Skeletal muscle cell (primary cell): ENCODE data around the gene ZNF282.

ENCODE experiments used
- DNase-seq: peaks from one replicate; pipeline ENCODE4 v3.0.0-alpha.2; 2010; ENCODE audit warnings: low read depth
- H3K4me3 ChIP-seq: 2 replicates; pipeline ENCODE4 v1.5.1; 2011; ENCODE audit warnings: low read depth, mild to moderate bottlenecking, control low read depth, low read length, moderate library complexity

The ZNF282 gene

GRCh38 chr7:149195180-149196150, at the start of gene ZNF282:
ZNF282 (plus strand) TSS chr7:149195546; CDS start chr7:149195590, 44 bp downstream.
- H3K4me3 ChIP-seq: peak within 1 kb of the TSS; percentile 81
- peak; percentile 66 for DNase-seq

GRCh38 chr7:149147072-149147751, 48.1 kb upstream of the ZNF282 start, which contains the start of gene ZNF398:
ZNF398 (plus strand) TSS chr7:149147453; CDS start chr7:149147743, 290 bp downstream.
- DNase-seq: peak; percentile 45
- H3K4me3 ChIP-seq: peak within 1 kb of the TSS; percentile 82

GRCh38 chr7:149147752-149148653, 47.3 kb upstream of the ZNF282 start:
- H3K4me3 ChIP-seq: peak overlapping the region; percentile 82
- no peak for DNase-seq

DNA sequence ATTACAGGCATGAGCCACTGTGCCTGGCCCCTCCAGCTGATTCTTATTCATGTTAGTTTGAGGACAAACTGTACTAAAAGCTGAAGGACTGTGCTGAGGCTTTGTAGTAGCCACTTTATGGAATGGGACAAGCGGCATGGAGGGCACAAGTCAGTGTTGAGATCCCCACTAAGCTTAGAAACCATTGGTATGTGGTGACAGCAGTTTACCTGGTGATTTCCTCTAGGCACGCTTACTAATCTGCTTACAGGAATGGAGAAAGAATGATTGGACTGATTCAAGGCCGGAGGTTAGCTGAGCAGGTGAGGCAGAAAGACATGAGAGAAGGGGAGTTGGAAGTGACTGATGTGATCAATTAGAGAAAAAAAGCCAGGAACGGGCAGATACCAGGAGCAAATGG, 44.4 kb upstream of the ZNF282 start:
- no peak overlapping the region for H3K4me3 ChIP-seq
- no peak for DNase-seq

DNA sequence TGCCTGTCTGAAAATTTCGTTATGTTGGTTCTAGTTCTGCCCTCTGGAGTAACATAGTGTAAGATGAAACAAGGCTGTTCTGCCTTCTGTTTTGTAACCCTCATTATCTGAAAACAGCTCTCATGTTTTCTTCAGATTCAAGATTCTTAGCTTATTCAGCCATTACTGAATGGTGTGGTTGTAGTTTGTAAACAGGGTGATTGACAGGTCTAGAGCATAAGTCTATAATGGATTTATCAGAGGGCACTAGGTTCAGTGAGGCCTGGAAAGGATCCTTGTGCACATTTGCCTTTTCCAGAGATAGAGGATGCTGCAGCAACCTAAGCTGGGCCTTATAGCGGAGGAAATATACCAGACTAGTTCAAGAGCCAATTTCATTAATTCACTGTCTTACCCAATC, 42.0 kb upstream of the ZNF282 start:
- DNase-seq: no peak
- no peak overlapping the region for H3K4me3 ChIP-seq

GRCh38 chr7:149154056-149154455, 41.3 kb upstream of the ZNF282 start:
- H3K4me3 ChIP-seq: no peak overlapping the region
- no peak for DNase-seq

- H3K4me3 ChIP-seq: no peak overlapping the region
- no peak for DNase-seq
These were observed 38.4 kb upstream of the ZNF282 start for GRCh38 chr7:149156898-149157297.

DNA sequence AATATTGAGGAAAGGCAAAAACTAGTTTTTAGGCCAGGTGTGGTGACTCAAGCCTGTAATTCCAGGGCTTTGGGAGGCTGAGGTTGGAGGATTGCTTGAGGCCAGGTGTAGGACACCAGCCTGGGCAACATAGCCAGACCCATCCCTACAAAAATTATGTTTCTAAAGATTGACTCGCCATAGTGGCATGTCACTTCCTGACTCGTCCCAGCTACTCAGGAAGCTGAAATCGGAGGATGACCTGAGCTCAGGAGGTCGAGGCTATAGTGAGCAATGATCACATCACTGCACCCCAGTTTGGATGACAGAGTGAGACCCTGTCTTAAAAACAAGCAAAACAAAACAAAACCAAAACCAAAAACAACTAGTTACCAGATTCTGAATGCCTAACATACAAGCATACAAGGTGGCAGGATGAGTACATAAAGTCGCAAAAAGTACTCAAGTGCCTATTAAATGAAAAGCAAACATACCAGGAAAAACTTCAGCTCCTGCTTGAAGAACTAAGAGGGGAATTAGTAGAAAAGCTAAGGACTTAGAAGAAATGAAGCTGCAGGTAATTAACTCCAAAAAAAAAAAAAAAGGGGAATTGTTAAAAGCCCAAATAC, 34.0 kb upstream of the ZNF282 start:
- no peak overlapping the region for H3K4me3 ChIP-seq
- no peak for DNase-seq

DNA sequence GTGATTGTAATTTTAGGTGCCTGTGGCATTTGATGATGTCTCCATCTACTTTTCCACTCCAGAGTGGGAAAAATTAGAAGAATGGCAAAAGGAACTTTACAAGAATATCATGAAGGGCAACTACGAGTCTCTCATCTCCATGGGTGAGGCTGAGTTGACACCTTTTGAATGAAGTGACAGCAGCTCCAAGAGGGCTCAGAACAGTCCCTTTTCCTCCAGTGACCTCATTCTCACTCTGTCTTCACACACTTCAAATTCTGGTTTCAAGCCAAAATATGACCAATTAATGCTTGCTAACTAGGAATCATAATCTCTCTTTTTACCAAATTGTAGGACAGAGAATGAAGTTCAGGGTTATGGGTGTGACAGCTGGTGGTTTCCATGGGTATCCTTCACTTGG, 29.2 kb upstream of the ZNF282 start:
- H3K4me3 ChIP-seq: no peak overlapping the region
- DNase-seq: no peak

GRCh38 chr7:149166630-149167352, 28.6 kb upstream of the ZNF282 start:
- DNase-seq: no peak
- H3K4me3 ChIP-seq: no peak overlapping the region

- no peak for DNase-seq
- H3K4me3 ChIP-seq: no peak overlapping the region
These were observed 23.3 kb upstream of the ZNF282 start for GRCh38 chr7:149171892-149172533.

GRCh38 chr7:149172534-149172920, 22.8 kb upstream of the ZNF282 start:
- H3K4me3 ChIP-seq: no peak overlapping the region
- DNase-seq: no peak

DNA sequence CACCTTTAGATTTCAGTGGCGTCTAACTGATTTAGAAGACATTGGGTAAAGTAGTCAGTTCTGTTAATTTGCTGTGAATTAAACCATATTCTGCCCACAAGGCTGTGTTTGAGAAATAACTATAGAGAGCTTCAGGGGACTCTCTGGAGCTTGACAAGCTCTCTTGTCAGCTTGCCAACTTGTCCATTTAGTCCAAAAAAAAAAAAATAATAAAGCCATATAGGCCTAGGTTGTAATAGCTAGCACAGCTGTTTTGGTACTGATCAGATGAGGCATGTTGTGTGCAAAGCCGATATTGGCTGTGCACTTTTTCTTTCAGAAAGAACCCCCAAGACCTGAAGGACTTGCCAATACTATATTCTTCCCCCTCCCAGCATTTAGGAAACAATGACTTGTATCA, 20.2 kb upstream of the ZNF282 start:
- no peak for DNase-seq

DNA sequence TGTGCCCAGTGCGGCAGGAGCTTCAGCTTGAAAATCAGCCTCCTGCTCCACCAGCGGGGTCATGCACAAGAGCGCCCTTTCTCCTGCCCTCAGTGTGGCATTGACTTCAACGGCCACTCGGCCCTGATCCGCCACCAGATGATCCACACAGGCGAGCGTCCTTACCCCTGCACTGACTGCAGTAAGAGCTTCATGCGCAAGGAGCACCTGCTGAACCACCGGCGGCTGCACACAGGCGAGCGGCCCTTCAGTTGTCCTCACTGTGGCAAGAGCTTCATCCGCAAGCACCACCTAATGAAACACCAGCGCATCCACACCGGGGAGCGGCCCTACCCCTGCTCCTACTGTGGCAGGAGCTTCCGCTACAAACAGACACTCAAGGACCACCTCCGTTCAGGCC, 16.1 kb upstream of the ZNF282 start:
- H3K4me3 ChIP-seq: no peak overlapping the region
- DNase-seq: no peak

More for the DNA sequence above, 20.2 kb upstream of the ZNF282 start:
- no peak overlapping the region for H3K4me3 ChIP-seq

- H3K4me3 ChIP-seq: no peak overlapping the region
- no peak for DNase-seq
These were observed 14.5 kb upstream of the ZNF282 start for GRCh38 chr7:149180722-149181449.

DNA sequence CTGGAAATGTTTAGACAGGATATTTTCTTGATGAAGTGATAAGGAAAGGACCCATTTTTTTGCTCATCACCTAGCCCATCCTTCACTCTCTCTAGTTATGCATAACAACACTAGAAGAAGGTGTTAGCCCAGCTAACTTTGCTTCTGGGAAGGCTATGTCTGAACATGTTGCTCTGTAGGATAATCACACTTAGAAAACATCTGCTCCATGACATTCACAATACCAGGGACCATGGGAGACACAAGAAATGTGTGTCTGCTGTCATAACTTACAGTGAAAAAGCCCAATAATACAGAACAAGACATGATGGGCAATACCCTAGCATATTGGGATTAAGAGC, 13.9 kb upstream of the ZNF282 start:
- H3K4me3 ChIP-seq: no peak overlapping the region
- no peak for DNase-seq

DNA sequence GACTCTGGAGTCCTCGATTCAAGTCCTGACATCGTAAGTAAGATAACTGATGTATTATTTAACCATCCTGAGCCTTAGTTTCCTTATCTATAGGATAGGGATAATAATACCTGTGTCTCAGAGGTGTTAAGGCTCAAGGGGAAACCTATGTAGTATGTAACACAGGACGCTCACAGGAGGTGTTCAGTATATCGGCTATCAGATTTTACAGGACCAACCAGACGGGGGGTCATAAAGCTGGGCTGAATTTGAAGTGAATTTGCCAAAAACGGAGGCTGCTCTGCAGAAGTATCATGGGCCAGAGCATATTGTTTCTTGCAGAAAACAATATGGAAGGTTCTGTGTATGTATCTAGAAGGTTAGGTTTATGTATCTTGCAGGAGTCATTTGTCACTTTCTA, 11.1 kb upstream of the ZNF282 start:
- H3K4me3 ChIP-seq: no peak overlapping the region
- no peak for DNase-seq

DNA sequence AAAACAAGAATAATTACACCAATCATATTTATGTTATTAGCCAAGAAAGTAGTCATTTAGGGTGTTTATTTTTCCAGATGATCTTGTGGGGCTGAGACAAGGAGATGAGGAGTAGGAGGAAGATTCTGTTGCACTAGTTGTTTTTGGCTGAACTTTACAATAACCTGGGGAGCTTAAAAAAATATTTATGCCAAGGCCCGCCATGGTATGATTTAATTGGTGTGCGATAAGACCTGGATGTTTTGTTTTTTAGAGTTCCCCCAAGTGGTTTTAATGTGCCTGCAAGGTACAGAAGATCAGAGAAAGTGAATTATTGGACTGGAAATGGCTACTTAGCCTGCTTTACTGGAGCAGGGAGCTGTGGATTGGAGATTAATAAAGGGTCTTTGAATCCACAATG, 7.1 kb upstream of the ZNF282 start:
- H3K4me3 ChIP-seq: no peak overlapping the region
- DNase-seq: no peak
